ENCODE results near the gene FOXP1. TPM values are rescaled to one million over a fixed set of nuclear protein-coding genes. Genes with fewer than 3 reads are reported as not detected.

Gene FOXP1
- total and polyA plus RNA-seq, 2 of the 13 experiments (the other 11 are each of a cell fraction or from before 2014, with no cell fraction given): 40.4 to 59.0 TPM

DNA sequence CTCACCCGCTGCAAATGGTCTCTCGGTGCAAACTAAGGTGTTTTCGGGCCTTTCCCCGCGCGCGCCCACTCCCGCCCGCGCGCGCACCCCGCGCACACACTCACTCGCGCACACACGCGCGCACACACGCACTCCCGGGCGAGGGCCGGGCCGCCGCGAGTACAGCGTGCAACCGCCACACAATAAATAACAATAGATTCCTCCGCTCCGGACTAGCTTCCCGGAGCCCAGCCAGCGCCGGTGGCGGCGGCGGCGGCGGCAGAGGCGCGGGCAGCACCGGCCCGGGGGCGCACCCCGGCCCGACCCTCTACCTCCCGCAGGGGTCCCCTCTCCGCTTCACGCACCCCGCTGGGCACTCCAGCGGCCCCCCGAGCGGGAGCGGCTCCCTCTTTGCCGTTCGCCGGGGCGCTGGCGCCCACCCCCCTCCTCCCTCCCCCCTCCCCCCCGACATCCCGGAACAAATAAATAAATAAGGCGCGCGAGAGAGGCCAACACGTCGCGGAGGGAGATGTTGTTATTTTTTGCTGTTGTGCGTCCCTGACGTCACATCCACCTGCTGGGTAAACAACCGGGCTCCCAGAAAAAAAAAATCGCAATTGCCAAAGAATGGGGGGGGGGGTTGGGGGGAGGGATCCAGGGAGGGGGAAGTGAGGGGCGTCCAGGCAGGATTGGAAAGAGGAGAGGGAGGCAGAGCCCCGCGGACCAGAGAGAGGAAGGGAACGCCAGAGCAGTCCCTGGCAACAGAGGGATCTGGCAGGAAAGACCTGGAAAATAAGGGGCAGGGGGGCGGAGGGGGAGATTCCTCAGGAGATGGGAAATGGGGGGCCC lies at the start of gene FOXP1 (continued):
- TF ChIP-seq, protein P1, sequence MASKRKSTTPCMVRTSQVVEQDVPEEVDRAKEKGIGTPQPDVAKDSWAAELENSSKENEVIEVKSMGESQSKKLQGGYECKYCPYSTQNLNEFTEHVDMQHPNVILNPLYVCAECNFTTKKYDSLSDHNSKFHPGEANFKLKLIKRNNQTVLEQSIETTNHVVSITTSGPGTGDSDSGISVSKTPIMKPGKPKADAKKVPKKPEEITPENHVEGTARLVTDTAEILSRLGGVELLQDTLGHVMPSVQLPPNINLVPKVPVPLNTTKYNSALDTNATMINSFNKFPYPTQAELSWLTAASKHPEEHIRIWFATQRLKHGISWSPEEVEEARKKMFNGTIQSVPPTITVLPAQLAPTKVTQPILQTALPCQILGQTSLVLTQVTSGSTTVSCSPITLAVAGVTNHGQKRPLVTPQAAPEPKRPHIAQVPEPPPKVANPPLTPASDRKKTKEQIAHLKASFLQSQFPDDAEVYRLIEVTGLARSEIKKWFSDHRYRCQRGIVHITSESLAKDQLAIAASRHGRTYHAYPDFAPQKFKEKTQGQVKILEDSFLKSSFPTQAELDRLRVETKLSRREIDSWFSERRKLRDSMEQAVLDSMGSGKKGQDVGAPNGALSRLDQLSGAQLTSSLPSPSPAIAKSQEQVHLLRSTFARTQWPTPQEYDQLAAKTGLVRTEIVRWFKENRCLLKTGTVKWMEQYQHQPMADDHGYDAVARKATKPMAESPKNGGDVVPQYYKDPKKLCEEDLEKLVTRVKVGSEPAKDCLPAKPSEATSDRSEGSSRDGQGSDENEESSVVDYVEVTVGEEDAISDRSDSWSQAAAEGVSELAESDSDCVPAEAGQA (IDR thresholded peaks at IDR 0.05; ENCODE audit: low read depth): no peak
- TF ChIP-seq, protein P1 (CRISPR knock-in tag; IDR thresholded peaks at IDR 0.05; ENCODE audit: borderline replicate concordance): no peak
- TF ChIP-seq ZZZ3 (CRISPR knock-in tag; IDR thresholded peaks at IDR 0.05; ENCODE audit: borderline replicate concordance) (no peak), ZNF777 (CRISPR knock-in tag; IDR thresholded peaks at IDR 0.05) (no peak), MED13 (CRISPR knock-in tag; IDR thresholded peaks at IDR 0.05) (0 out of 2 replicates have a peak, but pooled peaks have one; percentile 10), MAF1 (CRISPR knock-in tag; IDR thresholded peaks at IDR 0.05; ENCODE audit: borderline replicate concordance) (no peak), HNF4G (IDR thresholded peaks at IDR 0.05; ENCODE audit: borderline replicate concordance, low read depth, low read length) (no peak), HNF4G (CRISPR knock-in tag; IDR thresholded peaks at IDR 0.05; ENCODE audit: borderline replicate concordance, low read depth) (no peak), ZSCAN20 (CRISPR knock-in tag; IDR thresholded peaks at IDR 0.05; ENCODE audit: borderline replicate concordance) (0 out of 2 replicates have a peak, but pooled peaks have one; percentile 11), SMAD3 (CRISPR knock-in tag; IDR thresholded peaks at IDR 0.05) (0 out of 2 replicates have a peak, but pooled peaks have one; percentile 27), ZNF124 (CRISPR knock-in tag; IDR thresholded peaks at IDR 0.05) (no peak), ZNF75D (CRISPR knock-in tag; IDR thresholded peaks at IDR 0.05; ENCODE audit: borderline replicate concordance) (no peak), ELF1 (CRISPR knock-in tag; IDR thresholded peaks at IDR 0.05) (no peak), KAT7 (CRISPR knock-in tag; IDR thresholded peaks at IDR 0.05; ENCODE audit: borderline replicate concordance) (0 out of 2 replicates have a peak, but pooled peaks have one; percentile 27), FOXA3 (CRISPR knock-in tag; IDR thresholded peaks at IDR 0.05) (peak; percentile 20; the same call in 1 of the 2 replicates)
- TF ChIP-seq, protein P2, sequence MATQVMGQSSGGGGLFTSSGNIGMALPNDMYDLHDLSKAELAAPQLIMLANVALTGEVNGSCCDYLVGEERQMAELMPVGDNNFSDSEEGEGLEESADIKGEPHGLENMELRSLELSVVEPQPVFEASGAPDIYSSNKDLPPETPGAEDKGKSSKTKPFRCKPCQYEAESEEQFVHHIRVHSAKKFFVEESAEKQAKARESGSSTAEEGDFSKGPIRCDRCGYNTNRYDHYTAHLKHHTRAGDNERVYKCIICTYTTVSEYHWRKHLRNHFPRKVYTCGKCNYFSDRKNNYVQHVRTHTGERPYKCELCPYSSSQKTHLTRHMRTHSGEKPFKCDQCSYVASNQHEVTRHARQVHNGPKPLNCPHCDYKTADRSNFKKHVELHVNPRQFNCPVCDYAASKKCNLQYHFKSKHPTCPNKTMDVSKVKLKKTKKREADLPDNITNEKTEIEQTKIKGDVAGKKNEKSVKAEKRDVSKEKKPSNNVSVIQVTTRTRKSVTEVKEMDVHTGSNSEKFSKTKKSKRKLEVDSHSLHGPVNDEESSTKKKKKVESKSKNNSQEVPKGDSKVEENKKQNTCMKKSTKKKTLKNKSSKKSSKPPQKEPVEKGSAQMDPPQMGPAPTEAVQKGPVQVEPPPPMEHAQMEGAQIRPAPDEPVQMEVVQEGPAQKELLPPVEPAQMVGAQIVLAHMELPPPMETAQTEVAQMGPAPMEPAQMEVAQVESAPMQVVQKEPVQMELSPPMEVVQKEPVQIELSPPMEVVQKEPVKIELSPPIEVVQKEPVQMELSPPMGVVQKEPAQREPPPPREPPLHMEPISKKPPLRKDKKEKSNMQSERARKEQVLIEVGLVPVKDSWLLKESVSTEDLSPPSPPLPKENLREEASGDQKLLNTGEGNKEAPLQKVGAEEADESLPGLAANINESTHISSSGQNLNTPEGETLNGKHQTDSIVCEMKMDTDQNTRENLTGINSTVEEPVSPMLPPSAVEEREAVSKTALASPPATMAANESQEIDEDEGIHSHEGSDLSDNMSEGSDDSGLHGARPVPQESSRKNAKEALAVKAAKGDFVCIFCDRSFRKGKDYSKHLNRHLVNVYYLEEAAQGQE (IDR thresholded peaks at IDR 0.05; ENCODE audit: borderline replicate concordance in 1 of 2, low read depth in 1 of 2, low read length in 2 of 2): peak in 1 of 2 experiments; percentile 11; a peak in 1 of 4 replicates
- TF ChIP-seq, protein P3, sequence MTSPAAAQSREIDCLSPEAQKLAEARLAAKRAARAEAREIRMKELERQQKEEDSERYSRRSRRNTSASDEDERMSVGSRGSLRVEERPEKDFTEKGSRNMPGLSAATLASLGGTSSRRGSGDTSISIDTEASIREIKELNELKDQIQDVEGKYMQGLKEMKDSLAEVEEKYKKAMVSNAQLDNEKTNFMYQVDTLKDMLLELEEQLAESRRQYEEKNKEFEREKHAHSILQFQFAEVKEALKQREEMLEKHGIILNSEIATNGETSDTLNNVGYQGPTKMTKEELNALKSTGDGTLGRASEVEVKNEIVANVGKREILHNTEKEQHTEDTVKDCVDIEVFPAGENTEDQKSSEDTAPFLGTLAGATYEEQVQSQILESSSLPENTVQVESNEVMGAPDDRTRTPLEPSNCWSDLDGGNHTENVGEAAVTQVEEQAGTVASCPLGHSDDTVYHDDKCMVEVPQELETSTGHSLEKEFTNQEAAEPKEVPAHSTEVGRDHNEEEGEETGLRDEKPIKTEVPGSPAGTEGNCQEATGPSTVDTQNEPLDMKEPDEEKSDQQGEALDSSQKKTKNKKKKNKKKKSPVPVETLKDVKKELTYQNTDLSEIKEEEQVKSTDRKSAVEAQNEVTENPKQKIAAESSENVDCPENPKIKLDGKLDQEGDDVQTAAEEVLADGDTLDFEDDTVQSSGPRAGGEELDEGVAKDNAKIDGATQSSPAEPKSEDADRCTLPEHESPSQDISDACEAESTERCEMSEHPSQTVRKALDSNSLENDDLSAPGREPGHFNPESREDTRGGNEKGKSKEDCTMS (CRISPR knock-in tag; conservative IDR thresholded peaks at IDR 0.05): no peak
